HFF-Myc (cell line): ENCODE results near the gene CLVS2.

Experiments
- DNase-seq: peaks from one replicate; pipeline ENCODE4 v3.0.0-alpha.2; 2011; ENCODE audit warnings: low read depth; ENCODE audit errors: extremely low read depth
- H3K4me3 ChIP-seq: replicated peaks from 2 replicates; pipeline ENCODE4 v1.5.1; 2011; ENCODE audit warnings: low read depth, mild to moderate bottlenecking, control low read depth, low read length
- CTCF ChIP-seq: IDR thresholded peaks from 2 replicates; pipeline ENCODE4 v1.5.1; 2012; ENCODE audit warnings: mild to moderate bottlenecking, low read depth, low read length, control low read depth; ENCODE audit errors: missing control alignments

Gene CLVS2

GRCh38 chr6:122995921-122996793 is at the start of gene CLVS2:
Gene CLVS2 (plus strand): TSS chr6:122996235. CDS start chr6:122997778, 1,543 bp downstream.
- TF ChIP-seq CTCF: no peak
- H3K4me3 ChIP-seq: no peak within 1 kb of the TSS
- no peak for DNase-seq

GRCh38 chr6:122947355-122947754 is 48.7 kb upstream of the CLVS2 start:
- no peak overlapping the region for H3K4me3 ChIP-seq
- no peak for TF ChIP-seq CTCF
- no peak for DNase-seq

GRCh38 chr6:122953766-122954165 is 42.3 kb upstream of the CLVS2 start:
- H3K4me3 ChIP-seq: no peak overlapping the region
- DNase-seq: no peak
- TF ChIP-seq CTCF: no peak

- TF ChIP-seq CTCF: no peak
- H3K4me3 ChIP-seq: no peak overlapping the region
- no peak for DNase-seq
Observed at GRCh38 chr6:122956376-122956775, 39.7 kb upstream of the CLVS2 start.

GRCh38 chr6:122962000-122962624 is 33.9 kb upstream of the CLVS2 start:
- no peak for TF ChIP-seq CTCF
- H3K4me3 ChIP-seq: no peak overlapping the region
- no peak for DNase-seq

- no peak for TF ChIP-seq CTCF
- no peak for DNase-seq
- H3K4me3 ChIP-seq: no peak overlapping the region
Observed at GRCh38 chr6:122969999-122970533, 26.0 kb upstream of the CLVS2 start.
